Heart left ventricle (tissue), 16 donors: Measurements from ENCODE around the gene PTPRD. TPM values are rescaled to one million over a fixed set of nuclear protein-coding genes. Genes with fewer than 3 reads are reported as not detected.
"Not testable (repeated sequence)": the region's sequence is repeated elsewhere in the genome, so short reads cannot be mapped to it uniquely, and the experiment has no call there.

Experiments
- ATAC-seq, 4 donors: fragments of 200-7000 bp; cut with Tn5 transposase; one replicate each; pipeline ENCODE4 v1.9.1; 2020 to 2022; ENCODE audit warnings: moderate library complexity in 4 of 4, mild to moderate bottlenecking in 3 of 4, moderate number of reproducible peaks in 1 of 4
- DNase-seq, 5 donors: peaks; one replicate each; pipeline ENCODE4 v3.0.0-alpha.2; 2020
- H3K27ac ChIP-seq, 12 donors: fragments of 200-600 bp; sonication (generic) in 4 of 12; one replicate each; pipeline versions ENCODE4 v1.5.0 to v1.8.0; 2016 to 2022; ENCODE audit warnings: mild to moderate bottlenecking in 2 of 12
- H3K27me3 ChIP-seq, 9 donors: fragments of 200-600 bp; sonication (generic) in 2 of 9; one replicate each; pipeline versions ENCODE4 v1.5.1 to v1.8.0; 2016 to 2022; ENCODE audit warnings: mild to moderate bottlenecking in 3 of 9
- H3K36me3 ChIP-seq, 9 donors: fragments of 200-600 bp; sonication (generic) in 2 of 9; one replicate each; pipeline versions ENCODE4 v1.5.0 to v1.8.0; 2018 to 2022; ENCODE audit warnings: mild to moderate bottlenecking in 2 of 9
- H3K4me1 ChIP-seq, 12 donors: fragments of 200-600 bp; sonication (generic) in 4 of 12; one replicate each; pipeline versions ENCODE4 v1.5.0 to v1.8.0; 2016 to 2022; ENCODE audit warnings: mild to moderate bottlenecking in 3 of 12
- H3K4me3 ChIP-seq, 12 donors: fragments of 200-600 bp; sonication (generic) in 4 of 12; one replicate each; pipeline versions ENCODE4 v1.5.0 to v1.8.0; 2017 to 2022; ENCODE audit warnings: mild to moderate bottlenecking in 9 of 12, moderate library complexity in 4 of 12
- H3K9me3 ChIP-seq, 12 donors: fragments of 200-600 bp; sonication (generic) in 4 of 12; one replicate each; pipeline versions ENCODE4 v1.5.0 to v1.8.0; 2016 to 2022; ENCODE audit warnings: mild to moderate bottlenecking in 1 of 12
- CTCF ChIP-seq, 12 donors: fragments of 200-600 bp; sonication (generic) in 4 of 12; IDR thresholded peaks; one replicate each; pipeline versions ENCODE4 v1.5.0 to v1.8.0; 2018 to 2022; ENCODE audit warnings: antibody characterized with exemption in 12 of 12, mild to moderate bottlenecking in 5 of 12
- POLR2A ChIP-seq, 2 donors: fragments of 450-650 bp; IDR thresholded peaks; one replicate each; pipeline ENCODE4 v1.6.1; 2017; ENCODE audit warnings: antibody characterized with exemption in 2 of 2, mild to moderate bottlenecking in 2 of 2, moderate library complexity in 2 of 2
- WGBS, 4 donors: extraction: QIAGEN DNeasy Blood & Tissue Kit in 2 of 4; methylation state at CpG; one replicate each; pipeline versions ENCODE4 v1.1.5 to v1.1.7; 2013 to 2018; 5-methylcytosine and 5-hydroxymethylcytosine counted together
- intact Hi-C, 10 donors: fragments of 100-400 bp; cut with DNase I; formaldehyde crosslinking; loops; one replicate each; pipeline versions ENCODE4 v1.11.1 to v1.14.2; 2022
- polyA plus RNA-seq, 2 donors: library from polyadenylated mRNA; stranded (reverse); fragments of 200-250 nt; gene quantifications; one replicate each; pipeline ENCODE4 v1.2.3, GENCODE V29; 2013
- total RNA-seq, 9 donors: library from RNA; depleted of rRNA in 2 of 9; stranded (reverse); fragments of >200 nt in 2 of 9; fragmentation: NEBNext Ultra II Directional in 3 of 9; extraction: Animal tissue kit (Norgen Biotek cat#: 25700) in 3 of 9; gene quantifications; one replicate each; pipeline versions ENCODE4 v1.1.0 to v1.2.4, GENCODE V29; 2016 to 2023
- donor health status: ischemic (EF 13 %, LVEDD 7.1; RV severe dilation, severe dysfunction).
- donor health status: healthy with polysubstance abuse.
- donor health status: DM: no; HTN: yes; CAD: no.
- donor health status: DM: no; HTN: no; CAD: no.
- donor health status: ischemic (EF 25% LVEDD 6.9; RV normal size, moderate dysfunction).
- donor health status: ischemic (EF 25% LVEDD 5.7; RV mildly dilated, moderate dysfunction).
- donor health status: healthy.
- donor health status: DM: yes; HTN: yes; CAD: no.
- donor health status: ischemic (EF 35%, LVEDD 5.7; RV mildly dilated, moderate dysfunction).
- donor health status: nonischemic (EF 11% LVEDD 7.7; RV severe dilation, severe dysfunction).
- donor health status: DM: yes; HTN: yes; CAD: no.
- donor health status: PGD.
- donor health status: ischemic (EF 29% LVEDD 5.4; RV normal size, mild dysfunction).
- donor health status: nonischemic (EF 23%, LVEDD 6.1; RV moderate dilation, normal function).

Gene PTPRD
- total and polyA plus RNA-seq, 11 donors = 1.4 to 25.3 (median 15.1) TPM

DNA sequence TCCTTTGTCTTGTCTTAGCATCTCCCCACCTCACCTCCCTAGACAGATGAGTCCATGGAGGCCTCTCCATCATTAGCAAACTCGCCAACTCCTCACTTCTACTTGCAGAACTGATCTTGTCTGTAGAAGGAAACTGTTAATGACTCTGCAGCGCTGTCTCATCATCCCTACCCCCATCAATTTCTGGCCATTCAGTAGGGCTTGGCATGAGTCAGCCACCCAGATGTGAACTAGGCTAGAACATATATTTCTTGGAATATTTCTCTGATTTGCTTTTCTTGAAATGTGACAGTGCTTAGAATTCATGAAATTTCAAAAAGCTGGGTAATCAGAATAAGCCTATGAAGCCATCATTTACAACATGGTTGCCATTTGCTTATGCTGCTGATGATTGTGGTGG lies 1688.2 kb downstream of the PTPRD start:
- intact Hi-C loops = no loop called here
- H3K4me3 ChIP-seq = no peak overlapping the region
- ATAC-seq (no peak), DNase-seq (no peak)
- no peaks in the 10 kb centered on the region for H3K27me3 ChIP-seq
- no peaks in the 10 kb centered on the region for H3K9me3 ChIP-seq
- H3K27ac ChIP-seq = no peak overlapping the region
- WGBS, 4 donors = 58 to 87% (median 77%) methylated on average over 2 of the region's 2 CpGs
- no peaks in the 10 kb centered on the region for H3K36me3 ChIP-seq
- no peaks in the 10 kb centered on the region for H3K4me1 ChIP-seq
- TF ChIP-seq POLR2A (IDR thresholded peaks at IDR 0.05) = no peak
- TF ChIP-seq CTCF (IDR thresholded peaks at IDR 0.05) = no peak

GRCh38 chr9:8920478-8921183 lies 1692.2 kb downstream of the PTPRD start:
- intact Hi-C loops, ATAC-seq: not testable (repeated sequence)

DNA sequence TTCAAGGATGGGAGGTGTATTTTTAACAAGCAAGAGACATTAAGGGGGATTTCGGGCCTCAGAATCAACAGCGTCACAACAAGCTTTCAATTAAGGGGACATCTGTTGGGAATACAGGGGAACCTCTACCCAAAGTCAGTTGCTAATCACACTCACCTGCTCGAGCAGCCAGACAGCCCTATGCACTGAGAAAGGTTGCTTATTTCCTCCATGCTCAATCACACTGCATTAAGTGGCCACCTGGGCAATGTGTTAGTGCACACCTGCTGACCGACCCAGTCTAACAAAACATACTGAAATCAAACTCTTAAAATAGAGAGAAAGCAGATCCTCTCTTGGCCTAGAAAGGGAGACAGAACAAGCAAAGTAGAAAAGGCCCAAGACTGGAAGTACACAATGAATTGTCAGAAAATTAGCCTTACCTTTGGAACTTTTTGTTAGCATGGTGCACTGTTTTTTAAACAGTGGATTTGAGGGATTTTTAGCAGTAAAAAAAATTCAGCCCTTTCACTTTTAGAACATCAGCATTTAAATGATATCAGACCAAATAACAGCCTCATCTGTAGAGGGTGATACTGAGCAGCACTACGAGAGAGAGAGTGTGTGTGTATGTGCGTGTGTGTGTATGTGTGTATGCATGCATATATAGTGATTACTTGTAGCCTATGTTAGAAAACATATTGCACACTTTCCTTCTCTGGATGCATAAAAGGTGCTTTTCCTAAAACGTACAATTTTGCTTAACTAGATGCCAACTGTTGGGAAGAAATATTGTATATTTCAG lies 1694.7 kb downstream of the PTPRD start:
- WGBS, 4 donors = 76 to 83% (median 78%) methylated on average over 7 of the region's 7 CpGs
- no peaks in the 10 kb centered on the region for H3K9me3 ChIP-seq
- intact Hi-C loops = no loop called here
- H3K27me3 ChIP-seq = no peaks in the 10 kb centered on the region
- DNase-seq (no peak), ATAC-seq (no peak)
- no peak overlapping the region for H3K4me3 ChIP-seq
- no peaks in the 10 kb centered on the region for H3K4me1 ChIP-seq
- TF ChIP-seq CTCF (IDR thresholded peaks at IDR 0.05) (no peak), POLR2A (IDR thresholded peaks at IDR 0.05) (no peak)
- H3K36me3 ChIP-seq = no peaks in the 10 kb centered on the region
- H3K27ac ChIP-seq = no peak overlapping the region

More at GRCh38 chr9:8920478-8921183, 1692.2 kb downstream of the PTPRD start:
- WGBS, 4 donors = 90 to 93% (median 91%) methylated on average over 19 of the region's 19 CpGs
- DNase-seq, H3K27me3 ChIP-seq, H3K27ac ChIP-seq, H3K4me3 ChIP-seq, H3K36me3 ChIP-seq, H3K9me3 ChIP-seq, H3K4me1 ChIP-seq: not testable (repeated sequence)

DNA sequence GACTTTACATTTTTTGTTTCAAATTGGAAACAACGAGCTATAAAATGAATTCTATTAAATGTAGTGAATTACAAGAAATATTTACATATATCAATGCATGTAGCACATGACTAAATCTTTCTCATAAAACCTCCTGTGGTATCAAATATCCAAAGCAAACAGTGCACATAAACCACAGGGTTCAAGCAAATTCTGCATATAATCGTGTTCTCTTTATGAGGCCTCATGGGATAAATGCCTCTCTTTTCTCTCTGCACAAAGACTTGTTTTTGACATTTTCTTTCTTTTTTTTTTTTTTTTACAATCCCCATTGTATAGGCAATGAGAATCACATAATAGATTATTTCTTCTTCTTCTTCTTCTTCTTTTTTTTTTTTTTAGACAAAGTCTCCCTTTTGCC lies 1696.0 kb downstream of the PTPRD start:
- Histone ChIP-seq H3K9me3 (peaks cover 0 to 3% (median 0%) of the 10 kb centered on the region in 12 donors), H3K27me3 (no peaks in the 10 kb centered on the region), H3K27ac (no peak overlapping the region), H3K4me1 (no peaks in the 10 kb centered on the region), H3K4me3 (no peak overlapping the region), H3K36me3 (no peaks in the 10 kb centered on the region)
- DNase-seq = no peak
- no peak for TF ChIP-seq POLR2A (IDR thresholded peaks at IDR 0.05)
- no peak for ATAC-seq
- intact Hi-C loops = no loop called here
- WGBS, 4 donors = 77 to 89% (median 83%) methylated on average over 2 of the region's 2 CpGs

DNA sequence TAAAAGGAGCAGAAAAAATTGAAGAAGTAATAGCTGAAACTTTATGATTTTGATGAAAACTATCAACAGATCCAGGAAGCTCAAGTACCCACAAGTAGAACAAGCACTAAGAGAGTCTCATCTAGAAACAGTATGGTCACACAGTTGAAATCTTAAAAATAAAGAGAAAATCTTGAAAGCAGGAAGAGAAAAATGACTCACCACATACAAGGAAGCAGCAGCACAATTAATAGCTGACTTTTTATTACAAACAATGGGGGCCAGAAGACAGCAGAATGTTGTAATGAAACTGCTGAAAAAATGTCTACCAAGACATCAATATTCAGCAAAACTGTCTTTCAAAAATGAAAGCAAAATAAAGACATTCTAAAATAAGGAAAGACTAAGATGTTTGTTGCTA lies 1704.9 kb downstream of the PTPRD start:
- H3K4me3 ChIP-seq = no peak overlapping the region
- H3K27me3 ChIP-seq = no peaks in the 10 kb centered on the region
- ATAC-seq (no peak), DNase-seq (no peak)
- no peaks in the 10 kb centered on the region for H3K36me3 ChIP-seq
- H3K4me1 ChIP-seq = no peaks in the 10 kb centered on the region
- peaks cover 0 to 5% (median 0%) of the 10 kb centered on the region in 12 donors for H3K9me3 ChIP-seq
- TF ChIP-seq POLR2A (IDR thresholded peaks at IDR 0.05) = no peak
- no peak for TF ChIP-seq CTCF (IDR thresholded peaks at IDR 0.05)
- intact Hi-C loops = loop anchor here in 1 of 10 donors (10.0 kb wide), 1 partner anchor 97 kb away; no protein-coding TSS in a partner anchor
- H3K27ac ChIP-seq = no peak overlapping the region
